HFFc6 (cell line): ENCODE measurements around the gene CLDN24. TPM values are rescaled to one million over a fixed set of nuclear protein-coding genes. Genes with fewer than 3 reads are reported as not detected.
A peak's percentile ranks its signal among the peaks of the same experiment; 100 is the strongest.

Experiments used
- DNase-seq: peaks from one replicate; pipeline ENCODE4 v3.0.0-alpha.2; 2018
- H3K27ac Mint-ChIP-seq: 2 replicates; pipeline ENCODE4 v1.8.0; 2020; ENCODE audit warnings: mild to moderate bottlenecking, mixed read lengths
- H3K27me3 Mint-ChIP-seq: 2 replicates; pipeline ENCODE4 v1.8.0; 2021; ENCODE audit warnings: mild to moderate bottlenecking, moderate library complexity, mixed read lengths; ENCODE audit not compliant: insufficient read depth
- H3K36me3 Mint-ChIP-seq: 2 replicates; pipeline ENCODE4 v1.8.0; 2021; ENCODE audit warnings: low read depth, mixed read lengths
- H3K4me1 Mint-ChIP-seq: 2 replicates; pipeline ENCODE4 v1.8.0; 2020; ENCODE audit warnings: low read depth, mixed read lengths
- H3K4me3 Mint-ChIP-seq: 2 replicates; pipeline ENCODE4 v1.8.0; 2020; ENCODE audit warnings: mild to moderate bottlenecking, moderate library complexity, mixed read lengths
- H3K9me3 Mint-ChIP-seq: 2 replicates; pipeline ENCODE4 v1.8.0; 2020; ENCODE audit warnings: mild to moderate bottlenecking, mixed read lengths
- CTCF ChIP-seq: fragments of 200-600 bp; sonication (generic); IDR thresholded peaks from 2 replicates; pipeline ENCODE4 v1.5.0; 2021; ENCODE audit warnings: antibody characterized with exemption, mild to moderate bottlenecking
- total RNA-seq, 6 experiments: library from RNA; stranded (reverse); fragmentation: NEBNext Ultra II Directional; extraction: Animal tissue kit (Norgen Biotek cat#: 25700); gene quantifications; 2 replicates in 1 of 6; 3 replicates in 5 of 6; pipeline ENCODE4 v1.2.3, GENCODE V29; 2021

Gene CLDN24
- total RNA-seq, 6 experiments from 2014 or later = not detected

GRCh38 chr4:183284965-183285364 lies 37.3 kb downstream of the CLDN24 start:
- Mint-ChIP-seq H3K4me3 (peak overlapping the region; percentile 51), H3K36me3 (peaks cover 56% of the 10 kb centered on the region), H3K9me3 (no peaks in the 10 kb centered on the region), H3K27ac (peak overlapping the region; percentile 39), H3K27me3 (peaks cover 2% of the 10 kb centered on the region), H3K4me1 (peaks cover 18% of the 10 kb centered on the region)
- no peak for TF ChIP-seq CTCF
- peak; percentile 60 for DNase-seq

- peak overlapping the region; percentile 22; the same call in 1 of the 2 replicates for H3K4me3 Mint-ChIP-seq
- peaks cover 18% of the 10 kb centered on the region for H3K4me1 Mint-ChIP-seq
- peaks cover 52% of the 10 kb centered on the region for H3K36me3 Mint-ChIP-seq
- TF ChIP-seq CTCF = no peak
- DNase-seq = no peak
- H3K9me3 Mint-ChIP-seq = no peaks in the 10 kb centered on the region
- peak overlapping the region; percentile 53 for H3K27ac Mint-ChIP-seq
- H3K27me3 Mint-ChIP-seq = peaks cover 2% of the 10 kb centered on the region
These were observed 37.9 kb downstream of the CLDN24 start for GRCh38 chr4:183284258-183284785.

- peaks cover 29% of the 10 kb centered on the region for H3K9me3 Mint-ChIP-seq
- H3K27me3 Mint-ChIP-seq = no peaks in the 10 kb centered on the region
- no peak for TF ChIP-seq CTCF
- H3K36me3 Mint-ChIP-seq = peaks cover 53% of the 10 kb centered on the region
- H3K27ac Mint-ChIP-seq = no peak overlapping the region
- H3K4me1 Mint-ChIP-seq = no peaks in the 10 kb centered on the region
- no peak overlapping the region for H3K4me3 Mint-ChIP-seq
- DNase-seq = no peak
These were observed 46.1 kb downstream of the CLDN24 start for GRCh38 chr4:183276106-183276505.

- Mint-ChIP-seq H3K36me3 (peaks cover 66% of the 10 kb centered on the region), H3K4me3 (no peak overlapping the region), H3K4me1 (no peaks in the 10 kb centered on the region), H3K9me3 (peaks cover 29% of the 10 kb centered on the region), H3K27me3 (no peaks in the 10 kb centered on the region), H3K27ac (no peak overlapping the region)
- no peak for DNase-seq
- TF ChIP-seq CTCF = no peak
These were observed 49.8 kb downstream of the CLDN24 start for GRCh38 chr4:183272384-183272783.

Other genes starting within 250 kb of the CLDN24 start
- gene WWC2, start 223.2 kb downstream of the CLDN24 start, total RNA-seq = 100 to 1,000 TPM in 2 of 6 experiments, 10 to 100 TPM in 4; 86.3 to 114 (median 95.2) TPM
- not detected for gene CLDN22, start 2.1 kb downstream of the CLDN24 start, total RNA-seq
- 10 to 100 TPM; 11.7 to 15.1 (median 13.6) TPM for gene CDKN2AIP, start 122.2 kb upstream of the CLDN24 start, total RNA-seq
- gene ING2, start 182.6 kb upstream of the CLDN24 start, total RNA-seq = 10 to 100 TPM; 11.0 to 15.8 (median 14.7) TPM